ENCODE measurements around the gene FIG4. TPM values are rescaled to one million over a fixed set of nuclear protein-coding genes. Genes with fewer than 3 reads are reported as not detected.
"Not testable (repeated sequence)": the region's sequence is repeated elsewhere in the genome, so short reads cannot be mapped to it uniquely, and the experiment has no call there.

The FIG4 gene
- total RNA-seq, 8 experiments from 2014 or later: 5.2 to 25.1 (median 18.7) TPM

- in situ Hi-C loops (cut with MboI; ENCODE audit: low pct_unique_long_range_greater_than_20kb in 2 of 9, low sequenced_read_pairs in 9 of 9, unreplicated experiment in 9 of 9): loop anchor here in 1 of 9 experiments (25.0 kb wide), 1 partner anchor 167 kb away; no protein-coding TSS in a partner anchor
- not testable (repeated sequence) for H3K4me1 ChIP-seq (replicated peaks in 1 of 2)
- peak overlapping the region; percentile 59 to 74 for H3K27ac ChIP-seq
- H3K4me3 ChIP-seq: peak overlapping the region in 3 of 5 donors; percentile 13 to 21 (median 20)
- WGBS, 10 experiments: 32 to 83% (median 61%) methylated on average over 1 to 3 of the region's 15 CpGs; no CpG with 5 or more reads in 4 of the 10 experiments
- ATAC-seq (replicated peaks in 6 of 8): peak in 6 of 8 experiments; percentile 37 to 100 (median 84)
These were observed 12.2 kb upstream of the FIG4 start for GRCh38 chr6:109678661-109679505.

GRCh38 chr6:109686566-109687265 lies 4.4 kb upstream of the FIG4 start:
- ATAC-seq (replicated peaks in 6 of 8): no peak
- in situ Hi-C loops (cut with MboI; ENCODE audit: low pct_unique_long_range_greater_than_20kb in 2 of 9, low sequenced_read_pairs in 9 of 9, unreplicated experiment in 9 of 9): loop anchor here in 1 of 9 experiments (25.0 kb wide), 1 partner anchor 174 kb away; no protein-coding TSS in a partner anchor
- Histone ChIP-seq H3K4me1 (replicated peaks in 1 of 2) (no peaks in the 10 kb centered on the region), H3K27ac (no peak overlapping the region), H3K4me3 (no peak overlapping the region)
- 43 to 100% (median 100%) methylated on average over 1 of the region's 1 CpG; no CpG with 5 or more reads in 5 of the 10 experiments for WGBS, 10 experiments

GRCh38 chr6:109687271-109687761 lies 3.8 kb upstream of the FIG4 start:
- peak in 2 of 8 experiments; percentile 7 to 18 for ATAC-seq (replicated peaks in 6 of 8)
- in situ Hi-C loops (cut with MboI; ENCODE audit: low pct_unique_long_range_greater_than_20kb in 2 of 9, low sequenced_read_pairs in 9 of 9, unreplicated experiment in 9 of 9): loop anchor here in 1 of 9 experiments (25.0 kb wide), 1 partner anchor 175 kb away; no protein-coding TSS in a partner anchor
- Histone ChIP-seq H3K4me1 (replicated peaks in 1 of 2) (peaks cover 0 to 6% of the 10 kb centered on the region in 2 donors), H3K4me3 (no peak overlapping the region), H3K27ac (no peak overlapping the region)
- 0 to 100% (median 58%) methylated on average over 1 to 2 of the region's 2 CpGs; no CpG with 5 or more reads in 5 of the 10 experiments for WGBS, 10 experiments

GRCh38 chr6:109690373-109690736 lies 741 bp upstream of the FIG4 start:
- WGBS, 10 experiments: 0% methylated on average over 3 to 10 of the region's 24 CpGs; no CpG with 5 or more reads in 6 of the 10 experiments
- ATAC-seq (replicated peaks in 6 of 8): peak in 7 of 8 experiments; percentile 1 to 49 (median 27)
- Histone ChIP-seq H3K4me3 (peak overlapping the region; percentile 77 to 99 (median 91)), H3K4me1 (replicated peaks in 1 of 2) (peaks cover 0 to 7% of the 10 kb centered on the region in 2 donors), H3K27ac (peak overlapping the region in 1 of 2 donors; percentile 69)
- in situ Hi-C loops (cut with MboI; ENCODE audit: low pct_unique_long_range_greater_than_20kb in 2 of 9, low sequenced_read_pairs in 9 of 9, unreplicated experiment in 9 of 9): loop anchor here in 2 of 9 experiments (10.0 to 25.0 kb wide), 3 partner anchors 96 to 178 kb away; no protein-coding TSS in a partner anchor

- H3K4me3 ChIP-seq: no peak overlapping the region
- in situ Hi-C loops (cut with MboI; ENCODE audit: low pct_unique_long_range_greater_than_20kb in 2 of 9, low sequenced_read_pairs in 9 of 9, unreplicated experiment in 9 of 9): loop anchor here in 2 of 9 experiments (10.0 to 25.0 kb wide), 3 partner anchors 98 to 181 kb away; no protein-coding TSS in a partner anchor
- H3K27ac ChIP-seq: no peak overlapping the region
- peaks cover 0 to 7% of the 10 kb centered on the region in 2 donors for H3K4me1 ChIP-seq (replicated peaks in 1 of 2)
- no peak for ATAC-seq (replicated peaks in 6 of 8)
These were observed 2.0 kb downstream of the FIG4 start for GRCh38 chr6:109693111-109693510.

- in situ Hi-C loops (cut with MboI; ENCODE audit: low pct_unique_long_range_greater_than_20kb in 2 of 9, low sequenced_read_pairs in 9 of 9, unreplicated experiment in 9 of 9): loop anchor here in 2 of 9 experiments (10.0 to 25.0 kb wide), 3 partner anchors 101 to 183 kb away; no protein-coding TSS in a partner anchor
- peaks cover 0 to 7% of the 10 kb centered on the region in 2 donors for H3K4me1 ChIP-seq (replicated peaks in 1 of 2)
- H3K27ac ChIP-seq: no peak overlapping the region
- no peak for ATAC-seq (replicated peaks in 6 of 8)
- WGBS, 10 experiments: 57 to 100% (median 87%) methylated on average over 1 to 4 of the region's 4 CpGs
- H3K4me3 ChIP-seq: no peak overlapping the region
These were observed 4.4 kb downstream of the FIG4 start for GRCh38 chr6:109695468-109695867.

- Histone ChIP-seq H3K27ac (no peak overlapping the region), H3K4me1 (replicated peaks in 1 of 2) (peaks cover 0 to 7% of the 10 kb centered on the region in 2 donors), H3K4me3 (no peak overlapping the region)
- ATAC-seq (replicated peaks in 6 of 8): no peak
- WGBS, 10 experiments: 80 to 100% (median 96%) methylated on average over 1 to 5 of the region's 5 CpGs
- in situ Hi-C loops (cut with MboI; ENCODE audit: low pct_unique_long_range_greater_than_20kb in 2 of 9, low sequenced_read_pairs in 9 of 9, unreplicated experiment in 9 of 9): loop anchor here in 2 of 9 experiments (10.0 to 25.0 kb wide), 3 partner anchors 102 to 184 kb away; no protein-coding TSS in a partner anchor
These were observed 5.3 kb downstream of the FIG4 start for GRCh38 chr6:109696355-109696754.

GRCh38 chr6:109701221-109701620 lies 10.1 kb downstream of the FIG4 start:
- Histone ChIP-seq H3K4me3 (no peak overlapping the region), H3K4me1 (replicated peaks in 1 of 2) (no peaks in the 10 kb centered on the region), H3K27ac (no peak overlapping the region)
- WGBS, 10 experiments: 72 to 100% (median 85%) methylated on average over 1 to 4 of the region's 4 CpGs; no CpG with 5 or more reads in 2 of the 10 experiments
- in situ Hi-C loops (cut with MboI; ENCODE audit: low pct_unique_long_range_greater_than_20kb in 2 of 9, low sequenced_read_pairs in 9 of 9, unreplicated experiment in 9 of 9): loop anchor here (5.0 to 25.0 kb wide), 5 partner anchors 336 to 686 kb away; no protein-coding TSS in a partner anchor
- no peak for ATAC-seq (replicated peaks in 6 of 8)

GRCh38 chr6:109701774-109702173 lies 10.7 kb downstream of the FIG4 start:
- no peak overlapping the region for H3K27ac ChIP-seq
- in situ Hi-C loops (cut with MboI; ENCODE audit: low pct_unique_long_range_greater_than_20kb in 2 of 9, low sequenced_read_pairs in 9 of 9, unreplicated experiment in 9 of 9): loop anchor here (5.0 to 25.0 kb wide), 5 partner anchors 336 to 686 kb away; no protein-coding TSS in a partner anchor
- no peak for ATAC-seq (replicated peaks in 6 of 8)
- no peaks in the 10 kb centered on the region for H3K4me1 ChIP-seq (replicated peaks in 1 of 2)
- no peak overlapping the region for H3K4me3 ChIP-seq
- 87 to 100% (median 100%) methylated on average over 1 to 2 of the region's 2 CpGs; no CpG with 5 or more reads in 3 of the 10 experiments for WGBS, 10 experiments

- ATAC-seq (replicated peaks in 6 of 8): no peak
These were observed 11.7 kb downstream of the FIG4 start for GRCh38 chr6:109702791-109703190.

GRCh38 chr6:109705258-109705657 lies 14.2 kb downstream of the FIG4 start:
- H3K4me3 ChIP-seq: no peak overlapping the region
- 0 to 100% (median 23%) methylated on average over 1 to 5 of the region's 7 CpGs for WGBS, 10 experiments
- in situ Hi-C loops (cut with MboI; ENCODE audit: low pct_unique_long_range_greater_than_20kb in 2 of 9, low sequenced_read_pairs in 9 of 9, unreplicated experiment in 9 of 9): loop anchor here (10.0 to 25.0 kb wide), 4 partner anchors 332 to 682 kb away; no protein-coding TSS in a partner anchor
- ATAC-seq (replicated peaks in 6 of 8): peak; percentile 95 to 100 (median 98)
- no peaks in the 10 kb centered on the region for H3K4me1 ChIP-seq (replicated peaks in 1 of 2)
- no peak overlapping the region for H3K27ac ChIP-seq

More at GRCh38 chr6:109702791-109703190, 11.7 kb downstream of the FIG4 start:
- Histone ChIP-seq H3K4me1 (replicated peaks in 1 of 2) (no peaks in the 10 kb centered on the region), H3K4me3 (no peak overlapping the region), H3K27ac (no peak overlapping the region)
- in situ Hi-C loops (cut with MboI; ENCODE audit: low pct_unique_long_range_greater_than_20kb in 2 of 9, low sequenced_read_pairs in 9 of 9, unreplicated experiment in 9 of 9): loop anchor here (5.0 to 25.0 kb wide), 5 partner anchors 335 to 685 kb away; no protein-coding TSS in a partner anchor
- 13 to 100% (median 89%) methylated on average over 1 to 4 of the region's 4 CpGs; no CpG with 5 or more reads in 1 of the 10 experiments for WGBS, 10 experiments

- WGBS, 10 experiments: 43 to 95% (median 69%) methylated on average over 3 to 6 of the region's 6 CpGs
- in situ Hi-C loops (cut with MboI; ENCODE audit: low pct_unique_long_range_greater_than_20kb in 2 of 9, low sequenced_read_pairs in 9 of 9, unreplicated experiment in 9 of 9): loop anchor here (10.0 to 25.0 kb wide), 4 partner anchors 331 to 681 kb away; no protein-coding TSS in a partner anchor
- H3K27ac ChIP-seq: no peak overlapping the region
- H3K4me3 ChIP-seq: no peak overlapping the region
- H3K4me1 ChIP-seq (replicated peaks in 1 of 2): no peaks in the 10 kb centered on the region
- no peak for ATAC-seq (replicated peaks in 6 of 8)
These were observed 15.4 kb downstream of the FIG4 start for GRCh38 chr6:109706513-109706912.

All from motor neuron (in vitro differentiated cells).